ENCODE results near the gene QSOX1. TPM values are rescaled to one million over a fixed set of nuclear protein-coding genes. Genes with fewer than 3 reads are reported as not detected.
"Not testable (repeated sequence)": the region's sequence is repeated elsewhere in the genome, so short reads cannot be mapped to it uniquely, and the experiment has no call there.

The QSOX1 gene
- total RNA-seq, 1 donor from 2014 or later = 156 TPM

DNA sequence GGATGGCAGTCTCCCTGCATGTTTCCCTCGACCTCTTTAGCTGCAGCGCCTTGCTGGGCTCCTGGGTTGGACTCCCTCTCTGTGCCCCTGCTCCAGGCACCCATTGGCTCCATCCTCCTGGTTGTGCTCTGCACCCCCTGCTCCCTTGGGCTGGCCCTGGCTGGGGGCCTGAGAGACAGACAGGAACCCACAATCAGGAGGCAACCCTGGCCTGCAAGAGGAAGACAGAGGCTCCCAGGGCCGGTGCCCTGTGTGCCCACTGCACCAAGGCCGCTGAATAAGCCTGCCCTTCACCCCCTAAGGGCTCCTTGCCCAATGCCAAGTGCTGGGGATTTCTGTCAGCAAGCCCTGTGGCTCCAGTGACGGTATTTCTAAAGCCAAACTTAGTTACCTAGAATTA lies 43.9 kb downstream of the QSOX1 start:
- no peaks in the 10 kb centered on the region for H3K9me3 ChIP-seq (ENCODE audit: insufficient read depth, low read depth, low read length)
- H3K4me1 ChIP-seq (ENCODE audit: insufficient read depth, low read length) = no peaks in the 10 kb centered on the region
- no peaks in the 10 kb centered on the region for H4K20me1 ChIP-seq (ENCODE audit: insufficient read depth, low read length)
- no peak overlapping the region for H2AFZ ChIP-seq (ENCODE audit: low read depth, low read length)
- H3K9ac ChIP-seq (ENCODE audit: low read length) = no peak overlapping the region
- H3K27me3 ChIP-seq (ENCODE audit: insufficient read depth, low read length) = no peaks in the 10 kb centered on the region
- no peak overlapping the region for H3K4me3 ChIP-seq (ENCODE audit: insufficient read depth, low read depth, low read length)
- H3K79me2 ChIP-seq (ENCODE audit: insufficient read depth, low read length) = no peaks in the 10 kb centered on the region
- no peak for DNase-seq (ENCODE audit: low read depth)
- no peak overlapping the region for H3K27ac Mint-ChIP-seq (ENCODE audit: unreplicated experiment)
- peaks cover 2% of the 10 kb centered on the region for H3K27me3 Mint-ChIP-seq (ENCODE audit: low read depth, unreplicated experiment)
- H3K27ac ChIP-seq (ENCODE audit: low read depth, low read length) = no peak overlapping the region
- H3K9me3 Mint-ChIP-seq (ENCODE audit: unreplicated experiment) = no peaks in the 10 kb centered on the region
- TF ChIP-seq, protein P1, sequence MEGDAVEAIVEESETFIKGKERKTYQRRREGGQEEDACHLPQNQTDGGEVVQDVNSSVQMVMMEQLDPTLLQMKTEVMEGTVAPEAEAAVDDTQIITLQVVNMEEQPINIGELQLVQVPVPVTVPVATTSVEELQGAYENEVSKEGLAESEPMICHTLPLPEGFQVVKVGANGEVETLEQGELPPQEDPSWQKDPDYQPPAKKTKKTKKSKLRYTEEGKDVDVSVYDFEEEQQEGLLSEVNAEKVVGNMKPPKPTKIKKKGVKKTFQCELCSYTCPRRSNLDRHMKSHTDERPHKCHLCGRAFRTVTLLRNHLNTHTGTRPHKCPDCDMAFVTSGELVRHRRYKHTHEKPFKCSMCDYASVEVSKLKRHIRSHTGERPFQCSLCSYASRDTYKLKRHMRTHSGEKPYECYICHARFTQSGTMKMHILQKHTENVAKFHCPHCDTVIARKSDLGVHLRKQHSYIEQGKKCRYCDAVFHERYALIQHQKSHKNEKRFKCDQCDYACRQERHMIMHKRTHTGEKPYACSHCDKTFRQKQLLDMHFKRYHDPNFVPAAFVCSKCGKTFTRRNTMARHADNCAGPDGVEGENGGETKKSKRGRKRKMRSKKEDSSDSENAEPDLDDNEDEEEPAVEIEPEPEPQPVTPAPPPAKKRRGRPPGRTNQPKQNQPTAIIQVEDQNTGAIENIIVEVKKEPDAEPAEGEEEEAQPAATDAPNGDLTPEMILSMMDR (IDR thresholded peaks at IDR 0.05; ENCODE audit: insufficient read depth, low read depth, low read length) = no peak
- TF ChIP-seq EZH2 (IDR thresholded peaks at IDR 0.05; ENCODE audit: insufficient read depth, low read length) = no peak
- no peaks in the 10 kb centered on the region for H3K4me1 Mint-ChIP-seq (ENCODE audit: low read depth, unreplicated experiment)
- H3K4me3 Mint-ChIP-seq (ENCODE audit: unreplicated experiment) = no peak overlapping the region
- H3K36me3 ChIP-seq (ENCODE audit: insufficient read depth, low read length) = peaks cover 5% of the 10 kb centered on the region
- FAIRE-seq = no peak
- no peak overlapping the region for H3K4me2 ChIP-seq (ENCODE audit: low read length)
- peaks cover 16% of the 10 kb centered on the region for H3K36me3 Mint-ChIP-seq (ENCODE audit: low read depth, unreplicated experiment)

DNA sequence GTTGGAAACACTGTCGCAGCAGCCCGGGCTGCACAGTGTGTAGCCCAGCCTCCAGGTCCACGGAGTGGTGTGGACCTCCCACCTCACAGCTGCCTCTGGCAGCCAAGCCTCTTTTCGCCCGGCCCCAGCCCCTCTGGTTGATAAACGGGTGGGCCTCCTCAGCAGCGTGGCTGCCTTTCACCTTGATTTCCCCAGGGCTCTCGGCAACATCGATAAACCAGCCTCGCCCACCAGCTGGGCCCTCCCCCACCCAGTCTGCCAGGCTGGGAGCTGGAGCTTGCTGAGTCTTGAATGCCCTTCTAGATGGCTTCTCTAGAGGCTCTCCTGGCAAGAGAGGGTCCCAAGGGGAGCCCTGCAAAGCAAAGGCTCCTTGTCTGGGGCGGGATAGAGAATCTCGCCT lies 44.3 kb downstream of the QSOX1 start:
- Mint-ChIP-seq H3K4me3 (ENCODE audit: unreplicated experiment) (no peak overlapping the region), H3K36me3 (ENCODE audit: low read depth, unreplicated experiment) (peaks cover 16% of the 10 kb centered on the region), H3K9me3 (ENCODE audit: unreplicated experiment) (no peaks in the 10 kb centered on the region), H3K27me3 (ENCODE audit: low read depth, unreplicated experiment) (peaks cover 2% of the 10 kb centered on the region), H3K4me1 (ENCODE audit: low read depth, unreplicated experiment) (no peaks in the 10 kb centered on the region), H3K27ac (ENCODE audit: unreplicated experiment) (no peak overlapping the region)
- Histone ChIP-seq H3K4me3 (ENCODE audit: insufficient read depth, low read depth, low read length) (no peak overlapping the region), H3K36me3 (ENCODE audit: insufficient read depth, low read length) (peaks cover 5% of the 10 kb centered on the region), H3K9me3 (ENCODE audit: insufficient read depth, low read depth, low read length) (no peaks in the 10 kb centered on the region), H4K20me1 (ENCODE audit: insufficient read depth, low read length) (no peaks in the 10 kb centered on the region), H3K27ac (ENCODE audit: low read depth, low read length) (no peak overlapping the region), H3K4me1 (ENCODE audit: insufficient read depth, low read length) (no peaks in the 10 kb centered on the region), H3K9ac (ENCODE audit: low read length) (no peak overlapping the region), H3K27me3 (ENCODE audit: insufficient read depth, low read length) (no peaks in the 10 kb centered on the region), H3K4me2 (ENCODE audit: low read length) (no peak overlapping the region), H2AFZ (ENCODE audit: low read depth, low read length) (no peak overlapping the region), H3K79me2 (ENCODE audit: insufficient read depth, low read length) (no peaks in the 10 kb centered on the region)
- TF ChIP-seq, protein P1 (IDR thresholded peaks at IDR 0.05; ENCODE audit: insufficient read depth, low read depth, low read length) = no peak
- no peak for TF ChIP-seq EZH2 (IDR thresholded peaks at IDR 0.05; ENCODE audit: insufficient read depth, low read length)
- no peak for FAIRE-seq
- no peak for DNase-seq (ENCODE audit: low read depth)

DNA sequence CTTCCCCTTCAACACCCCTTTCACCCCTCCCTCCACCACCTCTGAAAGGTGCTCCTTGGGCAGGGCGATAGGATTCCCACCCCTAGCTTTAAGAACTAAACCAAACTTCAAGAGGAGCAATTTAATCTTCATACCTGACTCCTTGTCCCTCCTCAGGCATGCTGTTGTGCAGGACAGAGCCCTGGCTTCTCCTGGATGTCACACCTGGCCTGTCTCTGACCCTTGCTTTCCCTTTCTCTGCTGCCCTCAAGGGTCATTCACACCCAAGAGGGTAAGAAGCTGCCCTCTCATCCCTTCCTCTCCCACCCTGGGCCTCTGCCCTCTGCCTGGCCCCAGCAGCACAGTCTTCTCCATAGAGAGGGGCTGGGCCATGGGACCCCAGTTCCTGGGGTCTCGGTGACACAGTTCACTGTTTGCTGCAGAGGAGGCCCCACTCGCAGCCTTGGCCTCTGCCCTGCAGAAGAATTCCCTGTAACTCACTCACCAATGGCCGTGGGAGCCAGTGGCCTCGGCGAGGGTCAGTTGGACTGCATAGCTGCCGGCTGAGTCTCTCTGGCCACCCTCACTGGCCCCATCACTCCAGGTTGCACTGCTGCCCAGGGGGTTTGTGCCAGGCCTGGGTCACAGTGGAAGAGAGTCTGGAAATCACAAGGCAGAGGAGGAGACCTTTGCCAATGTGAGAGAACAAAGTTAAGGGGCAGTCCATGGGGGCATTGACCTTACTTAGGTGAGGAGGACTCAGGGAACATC lies 47.0 kb downstream of the QSOX1 start:
- no peak overlapping the region for H3K4me3 ChIP-seq (ENCODE audit: insufficient read depth, low read depth, low read length)
- H3K27me3 Mint-ChIP-seq (ENCODE audit: low read depth, unreplicated experiment) = peaks cover 1% of the 10 kb centered on the region
- H3K79me2 ChIP-seq (ENCODE audit: insufficient read depth, low read length) = no peaks in the 10 kb centered on the region
- no peak overlapping the region for H3K27ac ChIP-seq (ENCODE audit: low read depth, low read length)
- H3K4me1 Mint-ChIP-seq (ENCODE audit: low read depth, unreplicated experiment) = no peaks in the 10 kb centered on the region
- no peaks in the 10 kb centered on the region for H3K27me3 ChIP-seq (ENCODE audit: insufficient read depth, low read length)
- no peaks in the 10 kb centered on the region for H3K4me1 ChIP-seq (ENCODE audit: insufficient read depth, low read length)
- peaks cover 6% of the 10 kb centered on the region for H3K36me3 Mint-ChIP-seq (ENCODE audit: low read depth, unreplicated experiment)
- no peak for DNase-seq (ENCODE audit: low read depth)
- no peak overlapping the region for H3K4me3 Mint-ChIP-seq (ENCODE audit: unreplicated experiment)
- H2AFZ ChIP-seq (ENCODE audit: low read depth, low read length) = no peak overlapping the region
- H4K20me1 ChIP-seq (ENCODE audit: insufficient read depth, low read length) = no peaks in the 10 kb centered on the region
- H3K9ac ChIP-seq (ENCODE audit: low read length) = no peak overlapping the region
- H3K36me3 ChIP-seq (ENCODE audit: insufficient read depth, low read length) = peaks cover 3% of the 10 kb centered on the region
- no peak for FAIRE-seq
- no peaks in the 10 kb centered on the region for H3K9me3 Mint-ChIP-seq (ENCODE audit: unreplicated experiment)
- H3K9me3 ChIP-seq (ENCODE audit: insufficient read depth, low read depth, low read length) = no peaks in the 10 kb centered on the region
- H3K27ac Mint-ChIP-seq (ENCODE audit: unreplicated experiment) = no peak overlapping the region
- H3K4me2 ChIP-seq (ENCODE audit: low read length) = no peak overlapping the region
- TF ChIP-seq, protein P1 (IDR thresholded peaks at IDR 0.05; ENCODE audit: insufficient read depth, low read depth, low read length) = no peak
- TF ChIP-seq EZH2 (IDR thresholded peaks at IDR 0.05; ENCODE audit: insufficient read depth, low read length) = no peak

DNA sequence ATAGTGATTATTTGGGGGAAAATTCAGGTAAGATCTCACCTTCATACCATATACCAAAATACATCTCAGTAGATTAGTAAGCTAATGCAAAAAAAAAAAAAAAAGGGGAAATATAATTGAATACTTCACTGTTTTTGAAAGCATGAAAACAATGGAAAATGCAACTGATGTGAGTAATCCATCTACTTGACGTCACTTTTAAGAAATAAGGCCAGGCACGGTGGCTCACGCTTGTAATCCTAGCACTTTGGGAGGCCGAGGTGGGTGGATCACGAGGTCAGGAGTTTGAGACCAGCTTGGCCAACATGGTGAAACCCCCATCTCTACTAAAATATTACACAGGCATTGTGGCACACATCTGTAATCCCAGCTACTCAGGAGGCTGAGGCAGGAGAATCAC lies 47.9 kb downstream of the QSOX1 start:
- H3K9me3 ChIP-seq (ENCODE audit: insufficient read depth, low read depth, low read length); H3K4me1 Mint-ChIP-seq (ENCODE audit: low read depth, unreplicated experiment); H3K27ac Mint-ChIP-seq (ENCODE audit: unreplicated experiment): not testable (repeated sequence)

More for the DNA sequence above, 47.9 kb downstream of the QSOX1 start:
- H3K36me3 ChIP-seq (ENCODE audit: insufficient read depth, low read length); DNase-seq (ENCODE audit: low read depth); H3K27me3 ChIP-seq (ENCODE audit: insufficient read depth, low read length); H3K36me3 Mint-ChIP-seq (ENCODE audit: low read depth, unreplicated experiment); H3K4me1 ChIP-seq (ENCODE audit: insufficient read depth, low read length); H3K4me2 ChIP-seq (ENCODE audit: low read length); H3K27me3 Mint-ChIP-seq (ENCODE audit: low read depth, unreplicated experiment); H3K4me3 Mint-ChIP-seq (ENCODE audit: unreplicated experiment); H3K79me2 ChIP-seq (ENCODE audit: insufficient read depth, low read length); FAIRE-seq; H2AFZ ChIP-seq (ENCODE audit: low read depth, low read length); H3K4me3 ChIP-seq (ENCODE audit: insufficient read depth, low read depth, low read length); H3K9ac ChIP-seq (ENCODE audit: low read length); H3K27ac ChIP-seq (ENCODE audit: low read depth, low read length); H3K9me3 Mint-ChIP-seq (ENCODE audit: unreplicated experiment); H4K20me1 ChIP-seq (ENCODE audit: insufficient read depth, low read length): not testable (repeated sequence)

Measured in astrocyte (in vitro differentiated cells and primary cell).